HEK293 (cell line): ENCODE data around the gene SEMA6D.

Experiments
- GLIS2 ChIP-seq: fragments of 450-650 bp; formaldehyde crosslinking; IDR thresholded peaks from 2 replicates; pipeline ENCODE4 v1.5.1; 2016; ENCODE audit warnings: missing biosample characterization, missing genetic modification characterization
- ZFP3 ChIP-seq: fragments of 450-650 bp; formaldehyde crosslinking; IDR thresholded peaks from 2 replicates; pipeline ENCODE4 v1.5.1; 2016; ENCODE audit warnings: low read depth, missing biosample characterization, missing genetic modification characterization
- ZFP37 ChIP-seq: fragments of 450-650 bp; formaldehyde crosslinking; IDR thresholded peaks from 2 replicates; pipeline ENCODE4 v1.5.1; 2016; ENCODE audit warnings: missing biosample characterization, missing genetic modification characterization
- ZNF121 ChIP-seq: fragments of 450-650 bp; formaldehyde crosslinking; IDR thresholded peaks from 2 replicates; pipeline ENCODE4 v1.5.1; 2016; ENCODE audit warnings: missing biosample characterization, missing genetic modification characterization
- ZNF221 ChIP-seq: fragments of 450-650 bp; formaldehyde crosslinking; IDR thresholded peaks from 2 replicates; pipeline ENCODE4 v1.5.1; 2017; ENCODE audit warnings: missing biosample characterization, missing genetic modification characterization, borderline replicate concordance
- ZNF274 ChIP-seq, 2 experiments: fragments of 200-500 bp in 1 of 2; fragments of 450-650 bp in 1 of 2; sonication (Bioruptor generic) in 1 of 2; formaldehyde crosslinking in 1 of 2; IDR thresholded peaks; 2 replicates each; pipeline versions ENCODE4 v1.5.1 to v1.6.1; 2014 to 2016; ENCODE audit warnings: borderline replicate concordance in 1 of 2, inconsistent platforms in 1 of 2, low read length in 1 of 2, missing biosample characterization in 1 of 2, missing genetic modification characterization in 1 of 2
- ZNF488 ChIP-seq: fragments of 450-650 bp; formaldehyde crosslinking; IDR thresholded peaks from 2 replicates; pipeline ENCODE4 v1.5.1; 2016; ENCODE audit warnings: missing biosample characterization, missing genetic modification characterization
- ZNF561 ChIP-seq: fragments of 450-650 bp; IDR thresholded peaks from 2 replicates; pipeline ENCODE4 v1.5.1; 2018; ENCODE audit warnings: missing biosample characterization, missing genetic modification characterization, borderline replicate concordance
- ZNF670 ChIP-seq: fragments of 450-650 bp; formaldehyde crosslinking; IDR thresholded peaks from 2 replicates; pipeline ENCODE4 v1.5.1; 2016; ENCODE audit warnings: missing biosample characterization, missing genetic modification characterization, low read depth
- ZNF707 ChIP-seq: fragments of 450-650 bp; formaldehyde crosslinking; IDR thresholded peaks from 2 replicates; pipeline ENCODE4 v1.5.1; 2016; ENCODE audit warnings: missing biosample characterization, missing genetic modification characterization
- TF ChIP-seq, protein P1 (sequence below): fragments of 450-650 bp; formaldehyde crosslinking; IDR thresholded peaks from 2 replicates; pipeline ENCODE4 v1.5.1; 2016; ENCODE audit warnings: missing biosample characterization, missing genetic modification characterization
- TF ChIP-seq, protein P2 (sequence below): fragments of 450-650 bp; formaldehyde crosslinking; IDR thresholded peaks from 2 replicates; pipeline ENCODE4 v1.5.1; 2016; ENCODE audit warnings: missing biosample characterization, missing genetic modification characterization

DNA sequence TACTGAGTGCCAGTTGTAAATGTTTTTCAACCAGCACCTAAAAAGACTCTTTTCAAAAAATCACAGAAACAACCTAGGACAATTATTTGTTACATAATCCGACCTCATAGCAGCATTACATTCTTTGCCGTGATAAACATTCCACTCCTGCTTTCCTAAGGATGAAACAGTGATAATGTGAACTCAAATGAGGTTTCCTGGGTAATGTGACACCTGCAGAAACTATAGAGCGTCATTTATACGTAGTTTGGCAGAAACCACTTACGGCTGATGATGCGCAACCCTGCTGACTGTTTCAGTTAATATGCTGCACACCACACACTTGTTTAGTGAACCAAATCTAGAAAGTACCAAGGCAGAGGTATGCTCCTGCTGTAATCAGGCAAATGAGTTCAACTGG lies 55.8 kb downstream of the SEMA6D start:
- TF ChIP-seq ZNF707 (no peak), ZFP37 (no peak), ZNF561 (tag by site-specific recombination) (no peak), ZNF221 (tag by site-specific recombination) (no peak), ZNF274 (IDR thresholded peaks at IDR 0.05; ENCODE audit: low read length) (no peak), ZNF274 (tag by site-specific recombination; IDR thresholded peaks at IDR 0.05; ENCODE audit: borderline replicate concordance) (no peak), ZNF488 (tag by site-specific recombination) (no peak), ZNF121 (no peak), GLIS2 (tag by site-specific recombination) (no peak), ZNF670 (tag by site-specific recombination) (no peak), ZFP3 (tag by site-specific recombination) (no peak)
- TF ChIP-seq, protein P1, sequence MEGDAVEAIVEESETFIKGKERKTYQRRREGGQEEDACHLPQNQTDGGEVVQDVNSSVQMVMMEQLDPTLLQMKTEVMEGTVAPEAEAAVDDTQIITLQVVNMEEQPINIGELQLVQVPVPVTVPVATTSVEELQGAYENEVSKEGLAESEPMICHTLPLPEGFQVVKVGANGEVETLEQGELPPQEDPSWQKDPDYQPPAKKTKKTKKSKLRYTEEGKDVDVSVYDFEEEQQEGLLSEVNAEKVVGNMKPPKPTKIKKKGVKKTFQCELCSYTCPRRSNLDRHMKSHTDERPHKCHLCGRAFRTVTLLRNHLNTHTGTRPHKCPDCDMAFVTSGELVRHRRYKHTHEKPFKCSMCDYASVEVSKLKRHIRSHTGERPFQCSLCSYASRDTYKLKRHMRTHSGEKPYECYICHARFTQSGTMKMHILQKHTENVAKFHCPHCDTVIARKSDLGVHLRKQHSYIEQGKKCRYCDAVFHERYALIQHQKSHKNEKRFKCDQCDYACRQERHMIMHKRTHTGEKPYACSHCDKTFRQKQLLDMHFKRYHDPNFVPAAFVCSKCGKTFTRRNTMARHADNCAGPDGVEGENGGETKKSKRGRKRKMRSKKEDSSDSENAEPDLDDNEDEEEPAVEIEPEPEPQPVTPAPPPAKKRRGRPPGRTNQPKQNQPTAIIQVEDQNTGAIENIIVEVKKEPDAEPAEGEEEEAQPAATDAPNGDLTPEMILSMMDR (tag by site-specific recombination): no peak
- TF ChIP-seq, protein P2, sequence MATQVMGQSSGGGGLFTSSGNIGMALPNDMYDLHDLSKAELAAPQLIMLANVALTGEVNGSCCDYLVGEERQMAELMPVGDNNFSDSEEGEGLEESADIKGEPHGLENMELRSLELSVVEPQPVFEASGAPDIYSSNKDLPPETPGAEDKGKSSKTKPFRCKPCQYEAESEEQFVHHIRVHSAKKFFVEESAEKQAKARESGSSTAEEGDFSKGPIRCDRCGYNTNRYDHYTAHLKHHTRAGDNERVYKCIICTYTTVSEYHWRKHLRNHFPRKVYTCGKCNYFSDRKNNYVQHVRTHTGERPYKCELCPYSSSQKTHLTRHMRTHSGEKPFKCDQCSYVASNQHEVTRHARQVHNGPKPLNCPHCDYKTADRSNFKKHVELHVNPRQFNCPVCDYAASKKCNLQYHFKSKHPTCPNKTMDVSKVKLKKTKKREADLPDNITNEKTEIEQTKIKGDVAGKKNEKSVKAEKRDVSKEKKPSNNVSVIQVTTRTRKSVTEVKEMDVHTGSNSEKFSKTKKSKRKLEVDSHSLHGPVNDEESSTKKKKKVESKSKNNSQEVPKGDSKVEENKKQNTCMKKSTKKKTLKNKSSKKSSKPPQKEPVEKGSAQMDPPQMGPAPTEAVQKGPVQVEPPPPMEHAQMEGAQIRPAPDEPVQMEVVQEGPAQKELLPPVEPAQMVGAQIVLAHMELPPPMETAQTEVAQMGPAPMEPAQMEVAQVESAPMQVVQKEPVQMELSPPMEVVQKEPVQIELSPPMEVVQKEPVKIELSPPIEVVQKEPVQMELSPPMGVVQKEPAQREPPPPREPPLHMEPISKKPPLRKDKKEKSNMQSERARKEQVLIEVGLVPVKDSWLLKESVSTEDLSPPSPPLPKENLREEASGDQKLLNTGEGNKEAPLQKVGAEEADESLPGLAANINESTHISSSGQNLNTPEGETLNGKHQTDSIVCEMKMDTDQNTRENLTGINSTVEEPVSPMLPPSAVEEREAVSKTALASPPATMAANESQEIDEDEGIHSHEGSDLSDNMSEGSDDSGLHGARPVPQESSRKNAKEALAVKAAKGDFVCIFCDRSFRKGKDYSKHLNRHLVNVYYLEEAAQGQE (tag by site-specific recombination): no peak
